Endothelial cell (in vitro differentiated cells): ENCODE measurements around the gene UPP2. TPM values are rescaled to one million over a fixed set of nuclear protein-coding genes. Genes with fewer than 3 reads are reported as not detected.

Experiments used
- DNase-seq: peaks from one replicate; pipeline ENCODE4 v3.0.0; 2021; ENCODE audit warnings: low spot score
- H3K27ac Mint-ChIP-seq: one replicate; pipeline ENCODE4 v1.8.0; 2021; ENCODE audit warnings: mixed read lengths, inconsistent platforms; ENCODE audit not compliant: unreplicated experiment
- H3K27me3 Mint-ChIP-seq: one replicate; pipeline ENCODE4 v1.8.0; 2021; ENCODE audit warnings: mild to moderate bottlenecking, moderate library complexity, mixed read lengths, inconsistent platforms; ENCODE audit not compliant: unreplicated experiment
- H3K36me3 Mint-ChIP-seq: one replicate; pipeline ENCODE4 v1.8.0; 2021; ENCODE audit warnings: mild to moderate bottlenecking, low read depth, mixed read lengths, inconsistent platforms; ENCODE audit not compliant: unreplicated experiment
- H3K4me1 Mint-ChIP-seq: one replicate; pipeline ENCODE4 v1.8.0; 2021; ENCODE audit warnings: mild to moderate bottlenecking, mixed read lengths, inconsistent platforms; ENCODE audit not compliant: unreplicated experiment
- H3K4me3 Mint-ChIP-seq: one replicate; pipeline ENCODE4 v1.8.0; 2021; ENCODE audit warnings: mild to moderate bottlenecking, mixed read lengths, inconsistent platforms; ENCODE audit not compliant: unreplicated experiment
- H3K9me3 Mint-ChIP-seq: one replicate; pipeline ENCODE4 v1.8.0; 2021; ENCODE audit warnings: mixed read lengths, inconsistent platforms; ENCODE audit not compliant: unreplicated experiment
- CTCF ChIP-seq: fragments of 200-600 bp; sonication (generic); IDR thresholded peaks from one replicate; pipeline ENCODE4 v1.5.0; 2021; ENCODE audit warnings: antibody characterized with exemption; ENCODE audit not compliant: unreplicated experiment
- total RNA-seq: library from RNA; stranded (reverse); fragmentation: NEBNext Ultra II Directional; extraction: Animal tissue kit (Norgen Biotek cat#: 25700); gene quantifications from one replicate; pipeline ENCODE4 v1.2.1, GENCODE V29; 2021; ENCODE audit not compliant: unreplicated experiment

The UPP2 gene
- total RNA-seq, 1 donor from 2014 or later = not detected

DNA sequence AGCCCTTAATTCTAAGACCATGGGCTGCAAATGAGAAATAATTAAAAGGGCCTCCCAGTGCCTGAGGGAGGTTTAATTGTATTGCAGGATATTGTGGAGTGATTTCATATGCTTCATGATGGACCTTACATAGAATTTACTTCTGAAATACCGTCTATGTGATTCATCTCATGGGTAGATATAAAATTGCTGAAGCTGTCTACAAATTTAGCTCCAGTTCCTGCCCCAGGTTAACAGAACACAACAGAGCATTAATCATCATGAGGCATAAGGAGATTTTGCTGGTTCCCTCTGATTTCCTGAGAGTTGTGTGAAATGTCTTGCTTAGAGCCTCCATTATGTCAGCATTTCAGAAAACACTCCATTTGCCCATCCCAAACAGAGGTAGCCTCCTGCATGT is 770 bp downstream of the UPP2 start:
- H3K27ac Mint-ChIP-seq = no peak overlapping the region
- H3K4me1 Mint-ChIP-seq = no peaks in the 10 kb centered on the region
- TF ChIP-seq CTCF = no peak
- no peaks in the 10 kb centered on the region for H3K9me3 Mint-ChIP-seq
- H3K4me3 Mint-ChIP-seq = no peak overlapping the region
- no peaks in the 10 kb centered on the region for H3K36me3 Mint-ChIP-seq
- no peaks in the 10 kb centered on the region for H3K27me3 Mint-ChIP-seq
- DNase-seq = no peak

DNA sequence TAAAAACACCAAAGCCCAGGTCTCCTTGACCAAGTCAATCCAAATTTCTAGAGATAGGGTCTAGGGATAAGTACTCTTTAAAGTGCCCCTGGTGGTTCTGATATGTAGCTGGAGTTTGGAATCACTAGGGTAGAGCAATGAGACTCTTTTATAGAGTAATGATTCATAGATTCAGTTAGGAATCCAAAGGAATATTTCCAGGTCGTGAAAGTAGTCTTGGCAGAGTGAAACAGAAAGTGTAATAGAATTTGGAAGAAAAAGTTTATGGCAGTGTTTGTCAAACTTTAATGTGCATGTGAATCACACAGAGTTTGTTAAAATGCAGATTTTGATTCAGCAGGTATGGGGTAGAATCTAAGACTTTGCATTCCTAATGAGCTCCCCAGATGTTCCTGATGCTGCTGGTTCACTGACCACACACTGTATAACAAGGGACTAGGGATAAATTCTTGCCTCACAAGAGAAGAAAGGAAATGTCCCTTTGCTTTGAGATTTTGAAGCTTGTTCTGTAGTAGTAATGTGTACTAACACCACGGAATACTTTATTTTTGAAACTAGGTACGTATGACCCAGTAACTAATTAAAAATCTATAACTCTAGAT is 1.8 kb downstream of the UPP2 start:
- no peak for TF ChIP-seq CTCF
- Mint-ChIP-seq H3K27ac (no peak overlapping the region), H3K9me3 (no peaks in the 10 kb centered on the region), H3K4me3 (no peak overlapping the region), H3K4me1 (no peaks in the 10 kb centered on the region), H3K36me3 (no peaks in the 10 kb centered on the region), H3K27me3 (no peaks in the 10 kb centered on the region)
- no peak for DNase-seq

DNA sequence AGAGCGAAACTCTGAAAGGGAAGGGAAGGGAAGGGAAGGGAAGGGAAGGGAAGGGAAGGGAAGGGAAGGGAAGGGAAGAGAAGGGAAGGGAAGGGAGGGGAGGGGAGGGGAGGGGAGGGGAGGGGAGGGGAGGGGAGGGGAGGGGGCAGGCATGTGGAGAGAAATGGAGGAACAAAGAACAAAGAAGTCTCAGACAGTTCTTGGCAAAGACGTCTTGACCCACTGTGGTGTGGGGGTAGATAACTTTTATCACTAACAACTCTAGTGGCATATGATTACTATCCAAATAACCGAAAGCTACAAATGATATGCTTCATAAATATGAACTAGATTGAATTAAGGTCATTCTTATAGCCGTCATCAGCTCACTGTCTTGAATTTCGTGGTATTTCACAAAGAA is 3.2 kb downstream of the UPP2 start:
- TF ChIP-seq CTCF = no peak
- no peaks in the 10 kb centered on the region for H3K36me3 Mint-ChIP-seq
- H3K9me3 Mint-ChIP-seq = no peaks in the 10 kb centered on the region
- DNase-seq = no peak
- no peaks in the 10 kb centered on the region for H3K4me1 Mint-ChIP-seq
- H3K27me3 Mint-ChIP-seq = no peaks in the 10 kb centered on the region
- H3K4me3 Mint-ChIP-seq = no peak overlapping the region
- H3K27ac Mint-ChIP-seq = no peak overlapping the region

GRCh38 chr2:158112992-158113391 is 11.3 kb downstream of the UPP2 start:
- Mint-ChIP-seq H3K36me3 (no peaks in the 10 kb centered on the region), H3K27me3 (no peaks in the 10 kb centered on the region), H3K9me3 (no peaks in the 10 kb centered on the region), H3K27ac (no peak overlapping the region), H3K4me3 (no peak overlapping the region), H3K4me1 (no peaks in the 10 kb centered on the region)
- DNase-seq = no peak
- TF ChIP-seq CTCF = no peak

DNA sequence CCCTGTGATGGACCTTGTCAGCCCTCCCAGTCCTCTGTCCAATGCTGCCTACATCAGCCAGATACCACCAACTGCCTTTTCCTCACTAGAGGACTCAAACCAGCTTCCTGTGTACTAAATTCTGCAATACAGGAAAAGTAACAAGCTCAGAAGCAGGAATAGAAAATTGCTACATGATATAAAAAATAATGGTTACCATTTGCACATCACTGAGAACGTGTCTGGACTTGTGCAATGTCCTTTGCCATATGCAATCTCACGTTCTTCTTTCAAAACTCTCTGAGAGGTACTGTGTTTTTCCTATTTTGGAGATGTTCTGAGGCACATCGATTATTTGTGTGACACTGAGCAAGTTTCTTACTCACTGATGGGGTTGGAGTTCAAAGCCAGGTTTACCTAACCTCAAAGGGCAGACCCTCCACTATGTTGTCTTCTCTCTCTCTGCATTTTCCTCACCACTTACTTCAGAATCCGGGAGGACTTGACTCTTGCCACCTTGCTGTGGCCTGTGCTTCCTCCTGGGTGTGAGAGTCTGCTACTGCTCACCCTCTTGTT is 12.1 kb downstream of the UPP2 start:
- no peak for TF ChIP-seq CTCF
- H3K27ac Mint-ChIP-seq = no peak overlapping the region
- H3K36me3 Mint-ChIP-seq = no peaks in the 10 kb centered on the region
- no peaks in the 10 kb centered on the region for H3K27me3 Mint-ChIP-seq
- H3K4me1 Mint-ChIP-seq = no peaks in the 10 kb centered on the region
- no peaks in the 10 kb centered on the region for H3K9me3 Mint-ChIP-seq
- H3K4me3 Mint-ChIP-seq = no peak overlapping the region
- no peak for DNase-seq
